ENCODE measurements around the gene ZDHHC11. TPM values are rescaled to one million over a fixed set of nuclear protein-coding genes. Genes with fewer than 3 reads are reported as not detected.

ZDHHC11 gene
- total RNA-seq, 1 experiment from 2014 or later, result 2.1 TPM

DNA sequence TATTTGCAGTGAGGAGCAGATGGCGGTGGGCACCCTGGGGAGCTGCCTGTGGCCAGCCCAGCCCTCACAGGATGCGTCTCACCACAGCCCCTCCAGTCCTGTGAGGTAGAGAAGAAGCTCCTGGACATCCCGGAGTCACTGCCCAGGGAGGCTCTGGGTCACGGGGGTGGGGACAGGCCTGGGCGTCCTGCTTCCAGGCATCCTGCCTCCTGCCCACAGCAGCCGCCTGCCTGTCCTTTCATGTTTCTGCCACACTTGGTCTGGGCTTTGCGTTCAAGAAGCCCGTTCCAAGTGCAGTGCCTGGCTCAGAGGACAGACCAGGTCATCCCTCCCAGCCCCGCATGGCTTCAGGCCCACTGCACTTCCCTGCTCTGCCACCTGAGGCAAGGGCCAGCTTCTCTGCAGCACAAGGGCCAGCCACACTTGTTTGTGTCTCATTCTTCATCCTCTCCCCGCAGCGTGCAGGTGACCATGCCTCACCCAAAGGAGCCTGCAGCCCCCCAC is 104.5 kb downstream of the ZDHHC11 start:
- DNase-seq (ENCODE audit: low read depth), result no peak

Other genes with a start within 250 kb of the ZDHHC11 start
- 6.9 and 11.0 TPM in 2 replicates for gene CEP72, start 238.6 kb downstream of the ZDHHC11 start, total RNA-seq (2014; rRNA removed; shearing (Covaris generic))
- 0.34 TPM in 1 of 2 replicates, not detected in the other for gene TPPP, start 157.6 kb downstream of the ZDHHC11 start, total RNA-seq (2014; rRNA removed; shearing (Covaris generic))
- gene ZDHHC11B, start 66.3 kb downstream of the ZDHHC11 start, total RNA-seq (2014; rRNA removed; shearing (Covaris generic)), result under 0.01 TPM in 1 of 2 replicates, not detected in the other
- gene BRD9, start 41.8 kb upstream of the ZDHHC11 start, total RNA-seq (2014; rRNA removed; shearing (Covaris generic)), result 37.4 and 42.9 TPM in 2 replicates
- 83.4 and 88.9 TPM in 2 replicates for gene TRIP13, start 41.9 kb upstream of the ZDHHC11 start, total RNA-seq (2014; rRNA removed; shearing (Covaris generic))
- gene NKD2, start 157.8 kb upstream of the ZDHHC11 start, total RNA-seq (2014; rRNA removed; shearing (Covaris generic)), result 0.45 and 1.3 TPM in 2 replicates

Measured in Daoy (cell line).